Lung (tissue), 12 donors: ENCODE measurements around the gene SSR4. TPM values are rescaled to one million over a fixed set of nuclear protein-coding genes. Genes with fewer than 3 reads are reported as not detected.
A peak's percentile ranks its signal among the peaks of the same experiment; 100 is the strongest.

Source experiments
- ATAC-seq: fragments of 200-7000 bp; cut with Tn5 transposase; one replicate; pipeline ENCODE4 v1.9.1; 2020; ENCODE audit warnings: moderate number of reproducible peaks; ENCODE audit not compliant: insufficient read depth, low FRiP score
- DNase-seq, 3 donors: peaks; one replicate each; pipeline ENCODE4 v3.0.0-alpha.2; 2013 to 2017
- H3K27ac ChIP-seq, 2 donors: one replicate each; pipeline ENCODE4 v1.5.1; 2013; ENCODE audit warnings: mild to moderate bottlenecking in 2 of 2, moderate library complexity in 2 of 2, control low read depth in 1 of 2, inconsistent platforms in 1 of 2, low read depth in 1 of 2, low read length in 1 of 2
- H3K27me3 ChIP-seq, 3 donors: one replicate each; pipeline ENCODE4 v1.5.1; 2013; ENCODE audit warnings: low read length in 2 of 3; ENCODE audit not compliant: control insufficient read depth in 3 of 3, insufficient read depth in 3 of 3
- H3K36me3 ChIP-seq, 4 donors: one replicate each; pipeline ENCODE4 v1.5.1; 2013; ENCODE audit warnings: low read length in 4 of 4, mild to moderate bottlenecking in 1 of 4, moderate library complexity in 1 of 4; ENCODE audit not compliant: control insufficient read depth in 4 of 4, insufficient read depth in 4 of 4
- H3K4me1 ChIP-seq, 5 donors: one replicate each; pipeline ENCODE4 v1.5.1; 2013; ENCODE audit warnings: low read length in 5 of 5, mild to moderate bottlenecking in 2 of 5, moderate library complexity in 1 of 5; ENCODE audit not compliant: control insufficient read depth in 5 of 5, insufficient read depth in 5 of 5
- H3K4me3 ChIP-seq: one replicate; pipeline ENCODE4 v1.5.1; 2013; ENCODE audit warnings: mild to moderate bottlenecking, control low read depth, moderate library complexity
- H3K9ac ChIP-seq, 2 donors: one replicate each; pipeline ENCODE4 v1.5.1; 2013; ENCODE audit warnings: low read length in 2 of 2, control low read depth in 1 of 2; ENCODE audit not compliant: insufficient read depth in 1 of 2
- H3K9me3 ChIP-seq, 4 donors: one replicate each; pipeline ENCODE4 v1.5.1; 2013; ENCODE audit warnings: low read length in 3 of 4, mild to moderate bottlenecking in 1 of 4, moderate library complexity in 1 of 4; ENCODE audit not compliant: control insufficient read depth in 4 of 4, insufficient read depth in 3 of 4
- CTCF ChIP-seq: IDR thresholded peaks from 2 replicates; pipeline ENCODE4 v1.5.1; 2012; ENCODE audit warnings: mild to moderate bottlenecking; ENCODE audit errors: control extremely low read depth, extremely low read depth
- WGBS, 2 donors: extraction: QIAGEN DNeasy Blood & Tissue Kit; methylation state at CpG; one replicate each; pipeline ENCODE4 v1.1.7; 2013; 5-methylcytosine and 5-hydroxymethylcytosine counted together
- polyA plus RNA-seq, 2 donors: library from polyadenylated mRNA; stranded (reverse); fragments of 200-250 nt; gene quantifications; one replicate each; pipeline ENCODE4 v1.2.1, GENCODE V29; 2013
- total RNA-seq, 2 donors: library from RNA; depleted of rRNA in 1 of 2; stranded (reverse); fragments of >200 nt in 1 of 2; gene quantifications; one replicate each; pipeline ENCODE4 v1.2.1, GENCODE V29; 2014 to 2021
- donor health status: control.
- donor health status: control.
- donor health status: Bipolar disorder and iron deficiency.
- donor health status: healthy.
- donor health status: DM: yes; HTN: yes; CAD: no.

The SSR4 gene
- total and polyA plus RNA-seq, 4 donors: 84.2 to 1,008 (median 567) TPM

- WGBS, 2 donors: 86 to 90% methylated on average over 8 to 16 of the region's 16 CpGs
- Histone ChIP-seq H3K9ac (no peak overlapping the region), H3K36me3 (peaks cover 0 to 2% (median 0%) of the 10 kb centered on the region in 4 donors), H3K9me3 (peaks cover 0 to 2% (median 0%) of the 10 kb centered on the region in 4 donors), H3K4me3 (no peak overlapping the region), H3K27me3 (no peaks in the 10 kb centered on the region), H3K27ac (no peak overlapping the region), H3K4me1 (peaks cover 0 to 4% (median 0%) of the 10 kb centered on the region in 5 donors)
- no peak for TF ChIP-seq CTCF
- no peak for DNase-seq
- ATAC-seq: no peak
Observed at GRCh38 chrX:153778684-153779101, 15.8 kb upstream of the SSR4 start.

- Histone ChIP-seq H3K27me3 (no peaks in the 10 kb centered on the region), H3K27ac (no peak overlapping the region), H3K4me1 (peaks cover 0 to 4% (median 0%) of the 10 kb centered on the region in 5 donors), H3K9ac (no peak overlapping the region), H3K36me3 (peaks cover 0 to 6% (median 0%) of the 10 kb centered on the region in 4 donors), H3K4me3 (no peak overlapping the region), H3K9me3 (peaks cover 0 to 2% (median 0%) of the 10 kb centered on the region in 4 donors)
- TF ChIP-seq CTCF: no peak
- ATAC-seq (no peak), DNase-seq (no peak)
- 62 to 79% methylated on average over 16 to 18 of the region's 18 CpGs for WGBS, 2 donors
Observed at GRCh38 chrX:153779891-153780677, 14.4 kb upstream of the SSR4 start.

DNA sequence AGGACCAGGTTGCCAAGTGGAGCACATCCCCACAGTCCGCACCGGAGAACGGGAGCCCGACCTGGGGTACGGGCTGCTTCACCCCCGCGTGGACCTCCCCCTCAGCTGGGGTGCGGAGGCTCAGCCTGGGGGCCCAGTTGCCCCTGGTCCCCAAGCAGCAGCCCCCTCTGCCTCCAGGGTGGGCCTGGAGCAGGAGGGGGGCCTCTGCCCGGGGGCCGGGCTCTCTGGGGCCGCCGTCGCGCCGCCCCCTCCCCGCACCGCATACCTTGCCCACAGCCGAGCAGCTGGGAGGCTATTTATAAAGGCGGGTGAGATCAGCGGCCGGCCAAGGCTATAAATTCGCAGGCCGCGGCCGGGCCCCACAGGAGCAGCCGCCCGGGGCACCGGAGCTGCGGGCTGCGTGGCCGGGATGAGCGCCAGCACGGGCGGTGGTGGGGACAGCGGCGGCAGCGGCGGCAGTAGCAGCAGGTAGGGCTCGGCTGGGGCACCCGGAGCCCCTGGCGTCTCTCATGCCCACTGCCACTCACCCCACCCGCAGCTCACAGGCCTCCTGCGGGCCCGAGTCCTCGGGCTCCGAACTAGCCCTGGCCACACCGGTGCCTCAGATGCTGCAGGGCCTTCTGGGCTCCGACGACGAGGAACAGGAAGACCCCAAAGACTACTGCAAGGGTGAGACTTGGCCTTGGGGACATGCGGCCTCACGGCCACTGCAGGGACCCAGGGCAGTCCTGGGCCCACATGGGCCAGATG, 13.6 kb upstream of the SSR4 start, which contains the start of gene SRPK3:
SRPK3 (plus strand) TSS at position 364 of the 750 bp plus-strand sequence; CDS start at position 410, 46 bp downstream.
- Histone ChIP-seq H3K9me3 (peaks cover 0 to under 1% (median 0%) of the 10 kb centered on the region in 4 donors), H3K9ac (no peak within 1 kb of the TSS), H3K27ac (peak within 1 kb of the TSS in 1 of 2 donors; percentile 69), H3K27me3 (no peaks in the 10 kb centered on the region), H3K4me3 (no peak within 1 kb of the TSS), H3K4me1 (peaks cover 0 to 4% (median 0%) of the 10 kb centered on the region in 5 donors), H3K36me3 (peaks cover 0 to 11% (median 0%) of the 10 kb centered on the region in 4 donors)
- TF ChIP-seq CTCF: no peak
- ATAC-seq (peak; percentile 19), DNase-seq (peak in 2 of 3 donors; percentile 27 to 32)
- 24 to 58% methylated on average over 16 to 52 of the region's 52 CpGs for WGBS, 2 donors
